Measurements from ENCODE around the gene SPRY4.

DNA sequence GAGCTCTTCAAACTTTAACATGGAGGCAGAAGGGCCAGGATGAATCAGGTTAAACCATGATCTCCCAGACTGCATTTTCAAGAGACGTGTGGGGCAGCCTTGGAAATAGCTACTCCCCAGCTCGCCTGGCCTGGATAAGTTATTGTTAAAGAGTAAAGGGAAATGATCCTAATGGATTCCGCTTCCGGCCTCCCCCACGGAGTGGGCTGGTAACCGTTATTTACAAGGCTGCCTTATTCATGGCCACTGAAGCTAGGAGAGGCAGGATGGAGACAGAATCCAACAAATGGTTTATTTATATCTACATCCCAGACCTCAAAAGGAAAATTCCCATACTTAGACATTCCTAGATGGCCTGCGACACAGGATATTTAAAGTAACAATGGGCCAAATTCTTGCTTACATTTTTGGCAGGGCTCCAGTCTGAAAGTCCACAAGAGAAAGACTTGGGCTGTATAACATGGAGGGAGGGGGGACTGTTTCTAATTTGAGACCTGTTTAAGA lies 27.9 kb downstream of the SPRY4 start:
- TF ChIP-seq CTCF (IDR thresholded peaks at IDR 0.05 in 8 of 11, conservative IDR thresholded peaks at IDR 0.05 in 3 of 11) (no peak), POLR2A (IDR thresholded peaks at IDR 0.05) (no peak)
